ACHN (cell line): ENCODE measurements around the gene MARF1.
"Not testable (repeated sequence)": the region's sequence is repeated elsewhere in the genome, so short reads cannot be mapped to it uniquely, and the experiment has no call there.

Source experiments
- DNase-seq: peaks from one replicate; pipeline ENCODE4 v3.0.0-alpha.2; 2015
- in situ Hi-C: cut with HindIII; loops from 2 replicates; pipeline ENCODE4 v1.10.0; 2017; ENCODE audit warnings: low sequenced_read_pairs, low pct_ligation_motif_present, low pct_unique_long_range_greater_than_20kb

MARF1 gene

GRCh38 chr16:15583526-15583925, 59.4 kb downstream of the MARF1 start:
- no peak for DNase-seq
- in situ Hi-C loops: no loop called here

GRCh38 chr16:15581127-15581815, 61.7 kb downstream of the MARF1 start:
- in situ Hi-C loops: no loop called here

GRCh38 chr16:15578824-15579223, 64.1 kb downstream of the MARF1 start:
- in situ Hi-C loops: no loop called here
- no peak for DNase-seq

More at GRCh38 chr16:15581127-15581815, 61.7 kb downstream of the MARF1 start:
- no peak for DNase-seq

GRCh38 chr16:15576960-15577958, 65.7 kb downstream of the MARF1 start:
- in situ Hi-C loops: no loop called here
- DNase-seq: no peak

- DNase-seq: peak; percentile 56
- in situ Hi-C loops: no loop called here
Measured at GRCh38 chr16:15575293-15576049, 67.5 kb downstream of the MARF1 start.

GRCh38 chr16:15574614-15574948, 68.4 kb downstream of the MARF1 start:
- no peak for DNase-seq
- in situ Hi-C loops: no loop called here

GRCh38 chr16:15573896-15574613, 68.9 kb downstream of the MARF1 start:
- DNase-seq, in situ Hi-C loops: not testable (repeated sequence)

GRCh38 chr16:15573274-15573895, 69.6 kb downstream of the MARF1 start:
- DNase-seq: peak; percentile 15
- in situ Hi-C loops: no loop called here

- in situ Hi-C loops: no loop called here
- no peak for DNase-seq
Measured at GRCh38 chr16:15572329-15573001, 70.5 kb downstream of the MARF1 start.

GRCh38 chr16:15571557-15571956, 71.4 kb downstream of the MARF1 start:
- in situ Hi-C loops: no loop called here
- DNase-seq: no peak

GRCh38 chr16:15570666-15571065, 72.3 kb downstream of the MARF1 start:
- in situ Hi-C loops, DNase-seq: not testable (repeated sequence)

GRCh38 chr16:15567823-15568222, 75.1 kb downstream of the MARF1 start:
- no peak for DNase-seq
- in situ Hi-C loops: no loop called here

- no peak for DNase-seq
- in situ Hi-C loops: no loop called here
Measured at GRCh38 chr16:15566095-15566494, 76.9 kb downstream of the MARF1 start.

GRCh38 chr16:15564604-15565339, 78.2 kb downstream of the MARF1 start:
- in situ Hi-C loops: no loop called here
- DNase-seq: no peak

GRCh38 chr16:15559176-15559575, 83.8 kb downstream of the MARF1 start:
- in situ Hi-C loops: no loop called here
- no peak for DNase-seq

- in situ Hi-C loops: no loop called here
- no peak for DNase-seq
Measured at GRCh38 chr16:15557258-15557657, 85.7 kb downstream of the MARF1 start.

GRCh38 chr16:15556130-15556529, 86.8 kb downstream of the MARF1 start:
- no peak for DNase-seq
- in situ Hi-C loops: no loop called here
